Testis (tissue), 2 donors: ENCODE data around the gene SLC41A3.

Source experiments
- POLR2A ChIP-seq: fragments of 450-650 bp; IDR thresholded peaks from one replicate; pipeline ENCODE4 v1.6.1; 2017; ENCODE audit warnings: antibody characterized with exemption, mild to moderate bottlenecking, moderate library complexity
- TF ChIP-seq, protein P1 (sequence below), 3 experiments: fragments of 450-650 bp in 2 of 3; fragments of 200-600 bp in 1 of 3; sonication (generic) in 1 of 3; IDR thresholded peaks; one replicate each; pipeline ENCODE4 v1.5.1; 2016 to 2019; ENCODE audit warnings: antibody characterized with exemption in 3 of 3, mild to moderate bottlenecking in 2 of 3, moderate library complexity in 1 of 3

DNA sequence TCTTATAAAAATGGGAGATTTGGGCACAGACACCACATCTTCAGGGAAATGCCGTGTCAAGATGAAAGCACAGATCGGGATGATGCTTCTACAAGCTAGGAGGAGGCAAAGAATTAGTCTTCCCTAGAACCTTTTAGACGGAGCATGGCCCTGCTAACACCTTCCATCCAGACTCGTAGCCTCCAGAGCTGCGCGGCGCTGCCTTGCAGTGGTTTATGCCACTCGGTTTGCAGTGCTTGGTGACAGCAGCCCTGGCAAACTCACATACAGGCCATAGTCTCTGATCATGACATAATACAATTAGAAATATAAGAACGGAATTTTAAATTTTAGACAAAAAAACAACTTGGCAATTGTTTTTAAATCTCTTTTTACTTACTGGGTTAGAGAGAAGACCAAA, 37.1 kb upstream of the SLC41A3 start:
- TF ChIP-seq, protein P1, sequence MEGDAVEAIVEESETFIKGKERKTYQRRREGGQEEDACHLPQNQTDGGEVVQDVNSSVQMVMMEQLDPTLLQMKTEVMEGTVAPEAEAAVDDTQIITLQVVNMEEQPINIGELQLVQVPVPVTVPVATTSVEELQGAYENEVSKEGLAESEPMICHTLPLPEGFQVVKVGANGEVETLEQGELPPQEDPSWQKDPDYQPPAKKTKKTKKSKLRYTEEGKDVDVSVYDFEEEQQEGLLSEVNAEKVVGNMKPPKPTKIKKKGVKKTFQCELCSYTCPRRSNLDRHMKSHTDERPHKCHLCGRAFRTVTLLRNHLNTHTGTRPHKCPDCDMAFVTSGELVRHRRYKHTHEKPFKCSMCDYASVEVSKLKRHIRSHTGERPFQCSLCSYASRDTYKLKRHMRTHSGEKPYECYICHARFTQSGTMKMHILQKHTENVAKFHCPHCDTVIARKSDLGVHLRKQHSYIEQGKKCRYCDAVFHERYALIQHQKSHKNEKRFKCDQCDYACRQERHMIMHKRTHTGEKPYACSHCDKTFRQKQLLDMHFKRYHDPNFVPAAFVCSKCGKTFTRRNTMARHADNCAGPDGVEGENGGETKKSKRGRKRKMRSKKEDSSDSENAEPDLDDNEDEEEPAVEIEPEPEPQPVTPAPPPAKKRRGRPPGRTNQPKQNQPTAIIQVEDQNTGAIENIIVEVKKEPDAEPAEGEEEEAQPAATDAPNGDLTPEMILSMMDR (IDR thresholded peaks at IDR 0.05), result no peak
- TF ChIP-seq POLR2A, result no peak
